Measurements from ENCODE around the gene MAML3.

Gene MAML3

DNA sequence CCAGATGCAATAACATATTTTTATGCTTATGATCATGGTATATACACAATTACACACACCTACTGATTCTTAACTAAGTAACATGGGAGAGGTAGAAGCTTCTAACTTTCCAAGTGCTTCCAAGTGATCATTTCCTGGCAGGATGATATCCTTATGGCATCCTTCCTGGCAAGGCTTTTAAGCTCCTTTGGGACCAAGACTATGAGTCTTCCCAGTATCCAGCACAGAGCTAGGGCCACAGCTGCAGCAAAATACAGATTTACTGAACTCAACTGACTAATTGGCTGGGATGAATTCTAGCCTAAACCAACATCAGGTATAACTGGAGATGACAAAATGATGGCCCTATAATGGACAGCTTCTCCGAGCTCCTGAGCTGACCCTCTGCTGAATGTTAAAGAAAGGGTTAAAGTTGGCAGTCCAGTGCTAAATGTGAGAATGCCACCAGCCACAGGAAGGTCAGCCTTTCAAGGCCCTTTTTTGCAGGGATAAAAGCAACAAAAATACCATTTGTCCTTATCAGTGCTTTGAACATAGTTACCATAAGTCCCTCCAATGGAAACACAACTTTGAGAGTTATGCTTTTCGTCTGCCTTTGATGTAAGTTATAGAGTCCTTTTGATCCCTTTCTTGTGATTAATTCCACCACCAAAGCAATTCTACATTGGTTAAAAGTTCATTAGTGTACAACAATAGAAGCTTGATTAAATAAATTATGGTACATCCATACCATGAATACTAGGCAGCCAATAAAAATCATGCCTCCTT, 415.0 kb downstream of the MAML3 start:
- DNase-seq = no peak

DNA sequence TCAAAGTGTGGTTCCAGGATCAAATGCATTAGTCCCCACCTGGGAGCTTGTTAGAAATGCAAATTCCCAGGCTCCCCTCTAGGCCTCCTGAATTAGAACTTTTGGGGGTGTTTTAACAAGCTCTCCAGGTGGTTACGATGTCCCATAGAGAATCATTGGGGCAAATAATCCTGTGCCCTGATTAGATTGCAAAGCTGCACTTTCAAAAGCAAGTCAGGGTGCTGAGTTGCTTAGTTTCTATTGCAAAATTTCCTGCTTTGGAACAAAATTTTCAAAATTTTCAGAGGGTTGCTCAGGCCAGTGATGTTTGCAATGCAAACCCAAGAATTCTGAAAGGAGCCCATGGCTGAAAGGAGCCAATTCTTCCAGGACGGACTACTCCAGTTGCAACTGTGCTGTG, 417.3 kb downstream of the MAML3 start:
- no peak for DNase-seq

DNA sequence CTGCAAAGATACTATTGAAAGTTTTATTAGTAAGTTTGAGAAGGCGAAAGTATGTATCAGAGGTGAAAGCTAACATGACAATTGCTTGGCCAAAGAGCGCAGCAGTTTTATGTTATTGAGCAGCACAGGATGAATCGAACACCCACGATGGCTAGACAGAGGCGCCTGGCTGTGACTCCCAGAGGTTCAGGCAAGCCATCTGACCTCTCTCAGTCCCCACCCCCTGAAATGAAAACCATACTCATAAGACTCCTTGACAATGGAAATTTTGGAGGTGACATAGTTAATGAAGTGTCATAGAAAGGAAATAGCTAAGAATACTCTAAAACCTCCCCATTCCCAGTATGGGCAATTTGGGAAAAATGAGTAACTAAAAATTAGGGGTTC, 417.7 kb downstream of the MAML3 start:
- no peak for DNase-seq

DNA sequence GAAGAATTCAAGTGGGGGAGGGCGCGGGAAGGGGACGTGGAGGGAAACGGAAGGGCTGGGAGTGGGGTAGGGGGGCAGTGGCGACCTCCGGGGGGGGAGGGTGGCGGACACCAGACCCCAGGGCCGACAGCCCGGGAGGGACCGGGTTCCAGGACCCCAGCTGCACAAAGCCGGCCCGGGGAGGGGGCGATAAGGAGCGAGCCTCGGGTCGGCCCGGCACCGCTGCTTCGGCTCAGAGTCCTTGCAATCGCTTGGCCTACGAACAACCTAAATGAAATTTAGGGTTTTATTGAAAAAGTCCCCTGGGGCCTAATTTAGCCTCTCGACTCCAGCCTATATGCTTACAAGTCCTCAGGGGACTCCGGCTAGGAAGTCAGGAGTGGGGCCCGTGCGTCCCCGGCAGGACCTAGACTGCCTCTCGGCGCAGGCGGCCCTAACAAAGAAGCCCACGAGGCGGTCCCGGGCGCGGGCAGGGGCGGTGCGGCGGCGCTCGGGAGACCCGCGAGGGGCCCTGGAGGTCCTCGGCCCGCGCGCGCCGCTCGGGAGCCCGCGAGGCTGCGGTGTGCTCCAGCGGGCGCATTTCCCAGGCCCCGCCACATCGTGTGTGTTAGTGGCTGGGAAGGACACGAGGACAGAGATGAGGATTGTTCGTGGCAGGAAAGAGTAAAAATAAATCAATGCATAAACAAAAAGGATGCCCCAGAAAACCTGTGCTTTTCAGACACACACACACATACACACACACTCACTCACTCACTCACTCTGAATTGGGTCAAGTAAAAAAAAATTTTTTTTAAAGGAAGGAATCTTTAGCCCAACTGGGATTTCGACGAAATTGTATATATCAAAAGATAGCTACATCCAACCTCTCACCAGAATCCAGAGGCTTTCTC, 418.4 kb downstream of the MAML3 start:
- no peak for DNase-seq

DNA sequence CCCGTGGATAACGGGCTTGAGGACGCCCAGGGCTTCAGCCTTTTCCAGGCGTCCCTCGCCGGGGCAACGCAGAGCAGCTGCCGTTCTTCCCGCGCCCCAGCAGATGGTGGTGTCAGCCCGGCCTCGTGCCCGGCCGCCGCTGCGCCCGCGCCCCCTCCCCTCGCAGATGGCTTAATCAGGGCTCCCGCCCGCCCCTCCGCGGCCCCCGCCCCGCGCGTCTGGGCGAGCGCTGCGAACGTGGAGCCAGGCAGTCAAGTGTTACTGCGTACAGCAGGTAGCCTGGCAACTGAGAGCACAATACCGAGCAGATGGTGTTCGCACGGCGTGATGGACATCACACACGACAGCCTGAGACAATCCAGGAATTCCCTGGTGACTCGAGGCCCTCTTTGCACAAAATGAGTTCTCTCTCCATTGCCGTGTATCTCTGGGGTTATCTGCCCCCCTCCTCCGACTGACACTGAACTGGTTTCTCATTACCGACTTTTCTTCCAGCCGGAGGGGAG, 419.1 kb downstream of the MAML3 start:
- DNase-seq = peak; percentile 37

DNA sequence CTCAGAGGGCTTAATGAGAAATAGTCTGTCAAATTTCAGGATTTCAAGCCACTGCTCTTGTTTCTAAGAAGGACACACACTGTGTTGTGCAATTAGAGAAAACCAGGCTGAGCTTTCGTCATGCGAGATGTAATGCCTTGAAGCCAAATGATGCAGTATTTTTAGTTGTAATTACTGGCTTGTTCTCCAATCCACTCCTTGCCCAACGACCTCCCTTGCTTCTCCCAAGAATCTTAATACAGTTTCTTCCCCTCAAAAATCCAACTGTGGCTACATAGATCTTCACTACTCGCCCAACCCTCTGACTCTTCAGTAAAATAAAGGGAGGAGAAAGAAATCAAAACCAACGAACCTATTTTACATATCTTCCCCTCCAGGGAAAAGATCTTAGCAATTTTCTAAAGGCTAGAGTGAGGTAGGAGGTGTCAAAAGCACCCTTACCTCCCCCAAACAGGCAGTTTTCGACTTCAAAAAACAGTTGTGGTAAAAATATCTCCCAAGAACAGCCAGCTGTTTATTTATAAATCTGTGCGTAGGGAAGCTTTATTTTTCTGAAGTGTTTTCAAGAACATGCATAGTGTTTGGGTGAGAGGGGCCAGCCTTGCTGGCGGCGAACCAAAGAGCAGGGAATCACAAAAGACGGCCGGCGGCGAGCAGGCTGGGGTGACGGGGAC, 419.6 kb downstream of the MAML3 start:
- no peak for DNase-seq

DNA sequence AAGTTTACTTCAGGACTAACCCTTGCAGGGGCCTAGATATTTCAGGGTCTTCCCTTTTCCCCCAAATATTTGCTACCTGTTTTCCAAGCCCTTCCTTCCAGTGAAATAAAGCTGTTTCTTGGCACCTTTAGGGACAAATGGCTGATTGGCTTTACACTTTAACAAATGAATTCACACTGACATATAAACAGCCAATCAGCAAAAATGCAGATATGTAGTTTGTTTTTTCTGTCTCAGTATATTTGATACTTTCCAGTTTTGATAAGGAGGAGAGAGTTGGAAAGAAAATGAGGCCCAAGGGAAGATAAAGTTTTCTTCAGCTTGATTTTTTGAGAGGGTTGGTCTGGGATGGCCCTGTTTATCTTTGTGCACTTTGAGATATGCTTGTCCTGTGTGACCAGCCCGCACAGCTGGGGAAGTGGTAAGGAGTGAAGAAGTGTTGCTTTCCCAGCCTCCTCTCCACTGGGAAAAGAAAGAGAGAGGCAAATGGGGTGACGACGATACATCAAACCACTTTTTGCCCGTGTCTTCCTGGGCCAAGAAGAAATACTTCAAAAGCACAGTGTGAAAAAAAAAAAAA, 420.9 kb downstream of the MAML3 start:
- no peak for DNase-seq

DNA sequence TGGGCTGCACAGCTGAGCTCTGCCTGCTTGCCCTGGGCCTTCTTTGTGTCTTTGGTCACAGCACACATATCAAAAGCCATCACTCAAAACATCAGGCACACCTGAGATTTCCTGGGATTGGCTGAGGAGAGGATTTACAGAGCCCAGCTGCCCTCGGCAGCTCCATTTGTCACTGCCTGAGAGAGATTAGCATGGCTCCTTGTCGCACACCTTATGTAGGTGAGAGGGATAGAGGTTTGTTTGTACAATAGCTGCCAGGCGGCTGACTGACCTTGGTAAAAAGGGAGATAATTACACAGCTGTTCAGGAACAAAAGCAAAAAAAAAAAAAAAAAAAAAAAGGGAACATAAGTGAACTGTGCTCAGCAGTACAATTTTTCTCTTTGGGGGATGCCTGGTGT, 425.1 kb downstream of the MAML3 start:
- DNase-seq = no peak

DNA sequence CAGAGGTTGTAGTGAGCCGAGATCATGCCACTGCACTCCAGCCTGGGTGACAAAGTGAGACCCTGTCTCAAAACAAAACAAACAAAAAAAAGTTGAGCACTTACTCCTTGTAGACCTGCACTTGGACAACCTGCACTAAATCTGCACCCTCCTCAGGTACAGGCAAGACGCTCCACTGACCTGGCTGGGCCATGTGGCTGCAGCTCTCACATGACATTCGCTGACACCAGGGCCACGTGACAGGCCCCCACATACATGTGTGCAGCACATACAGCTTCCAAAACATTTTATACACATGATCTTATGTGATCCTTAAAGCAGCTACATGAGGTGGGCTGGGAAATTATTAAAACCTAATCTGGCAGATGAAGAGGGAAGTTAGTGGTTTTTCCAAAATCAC, 425.8 kb downstream of the MAML3 start:
- DNase-seq = no peak

DNA sequence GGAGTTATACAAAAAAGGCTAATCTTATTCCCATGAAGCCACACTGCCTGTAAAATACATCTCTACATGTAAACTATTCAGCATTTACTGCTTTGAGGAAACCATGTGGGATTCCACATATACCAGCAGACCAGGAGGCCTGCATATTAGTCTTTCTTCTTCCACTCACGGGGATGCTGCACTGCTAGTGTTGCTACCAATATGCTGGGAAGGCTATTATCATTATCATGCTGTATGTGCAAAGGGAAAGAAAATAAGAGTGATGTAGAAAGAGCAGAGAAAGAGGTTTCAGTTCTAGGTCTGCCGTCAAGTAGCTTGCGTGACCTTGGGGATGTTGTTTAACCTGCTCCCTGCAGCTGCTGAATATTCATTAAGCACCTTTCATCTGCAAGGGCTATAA, 427.4 kb downstream of the MAML3 start:
- DNase-seq = no peak

DNA sequence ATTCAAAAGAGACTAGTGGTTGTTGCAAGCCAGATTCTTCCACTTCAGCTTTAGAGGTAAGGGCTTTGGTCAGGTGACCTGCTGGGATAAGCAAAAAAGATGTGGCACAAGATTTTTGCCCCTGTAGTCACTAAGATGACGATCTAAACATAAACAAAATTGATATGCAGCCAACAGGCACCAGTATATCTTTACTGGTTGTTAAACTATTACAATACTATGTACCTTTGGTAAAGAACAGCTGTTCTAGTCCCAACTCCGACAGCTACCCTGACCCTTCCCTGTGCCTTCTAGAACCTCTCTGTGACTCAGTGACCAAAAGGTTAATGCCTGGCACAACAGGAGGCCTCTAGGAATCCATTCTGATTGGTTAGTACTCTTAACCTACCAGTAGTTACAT, 428.7 kb downstream of the MAML3 start:
- no peak for DNase-seq

DNA sequence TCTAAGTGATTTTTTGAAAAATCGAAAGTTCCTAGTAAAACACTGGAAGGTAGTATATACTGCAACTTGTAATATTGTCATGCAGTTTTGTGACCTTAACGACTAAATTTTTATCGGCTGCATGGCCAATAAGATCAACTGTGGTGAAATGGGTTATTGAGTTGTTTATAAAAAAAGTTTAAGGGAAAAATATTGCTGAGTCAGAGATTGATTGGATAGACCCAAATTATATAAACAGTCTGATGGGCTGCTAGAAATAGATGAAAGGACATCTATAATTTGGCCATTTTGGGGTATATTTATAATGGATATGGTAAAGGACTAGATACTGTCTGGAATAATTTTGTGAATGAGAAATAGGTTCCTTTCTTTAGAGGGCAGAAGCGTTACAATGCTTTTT, 432.2 kb downstream of the MAML3 start:
- DNase-seq = no peak

DNA sequence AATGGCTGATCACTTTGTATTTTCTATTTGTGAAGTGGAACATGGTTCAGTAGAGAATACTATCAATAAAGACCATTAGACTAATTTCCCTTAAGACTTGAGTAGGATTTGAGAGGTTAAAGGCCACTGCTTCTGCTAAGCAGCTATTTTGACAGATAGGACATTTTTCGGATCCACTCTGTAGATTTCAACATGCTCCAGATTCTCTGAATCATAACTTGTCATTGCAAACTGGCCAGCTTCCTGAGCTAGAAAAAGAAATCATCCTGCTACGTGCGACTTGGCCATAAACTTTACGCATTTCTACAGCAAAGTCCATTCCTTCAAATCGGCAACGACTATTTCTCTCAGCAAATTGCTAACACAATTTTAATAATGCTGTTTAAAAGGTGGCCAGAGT, 433.2 kb downstream of the MAML3 start:
- DNase-seq = no peak

DNA sequence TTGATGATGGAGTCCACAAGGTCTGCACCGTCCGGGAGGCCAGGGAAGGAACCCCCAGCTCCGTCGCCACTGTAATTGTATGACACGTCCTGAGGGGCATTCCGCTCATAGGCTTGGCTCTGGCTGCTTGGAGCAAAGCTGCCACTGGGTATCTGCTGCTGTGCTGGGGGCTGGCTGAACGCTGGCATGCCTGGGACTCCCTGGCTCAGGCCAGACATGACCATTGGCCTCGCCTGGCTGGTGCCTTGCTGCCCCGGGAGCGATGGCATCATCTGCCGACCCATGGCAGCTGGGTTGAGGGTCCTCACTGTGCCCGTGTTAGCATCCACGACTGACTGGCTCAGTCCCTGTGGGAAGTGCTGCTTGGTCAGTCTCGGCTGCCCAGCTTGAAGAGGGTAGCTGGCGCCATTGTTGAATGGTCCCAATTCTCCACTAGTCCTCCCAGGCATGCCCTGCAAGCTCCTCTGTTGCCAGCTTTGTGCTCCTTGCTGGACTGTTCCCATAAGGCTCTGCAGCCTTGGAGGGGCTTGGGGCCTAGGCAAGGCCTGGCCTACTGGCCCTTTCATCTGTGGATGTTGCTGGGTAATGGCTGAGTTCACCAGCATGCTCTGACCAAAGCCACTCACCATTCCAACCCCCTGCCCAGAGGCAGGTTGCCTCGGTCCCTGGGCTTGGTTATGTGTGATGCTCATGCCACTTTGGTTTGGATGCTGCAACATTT, 434.4 kb downstream of the MAML3 start:
- DNase-seq = no peak

DNA sequence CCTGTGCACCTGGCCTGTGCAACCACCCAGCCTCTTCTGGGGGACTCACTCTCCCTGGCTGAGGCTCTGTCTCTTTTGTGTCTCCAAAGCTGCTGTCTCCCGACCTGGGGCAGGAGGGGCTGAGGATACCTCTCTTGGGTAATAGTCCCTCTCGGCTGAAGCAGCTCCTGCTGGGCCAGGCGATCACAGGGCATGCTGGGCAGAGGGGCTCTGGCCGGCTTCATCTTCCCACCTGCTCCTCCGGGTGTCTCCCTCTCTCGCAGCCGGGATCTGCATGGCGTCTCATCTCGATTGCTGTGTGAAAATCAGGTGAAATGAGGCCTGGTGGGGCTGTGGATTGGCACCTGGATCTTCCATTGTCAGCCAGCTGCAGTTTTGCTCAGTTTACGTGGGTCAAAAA, 435.2 kb downstream of the MAML3 start:
- DNase-seq = no peak

DNA sequence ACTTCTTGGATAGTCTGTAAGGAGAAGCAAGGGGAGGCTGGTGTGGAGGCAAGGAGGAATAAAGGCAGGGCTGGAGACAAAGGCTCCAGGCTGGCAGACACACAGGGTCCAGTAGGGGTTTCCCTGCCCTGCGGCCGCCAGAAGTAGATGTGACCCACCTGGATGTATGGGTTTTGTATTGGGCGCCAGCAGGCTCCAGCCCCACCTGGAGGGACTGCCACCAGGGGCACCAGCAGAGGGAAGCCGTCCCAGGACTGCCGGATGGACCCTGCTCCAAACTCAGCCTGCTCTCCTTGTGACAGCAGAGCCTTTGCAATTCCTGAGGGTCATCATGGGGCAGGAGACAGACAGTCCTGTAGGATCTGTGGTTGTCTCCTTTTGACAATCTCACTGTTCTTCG, 435.6 kb downstream of the MAML3 start:
- no peak for DNase-seq

DNA sequence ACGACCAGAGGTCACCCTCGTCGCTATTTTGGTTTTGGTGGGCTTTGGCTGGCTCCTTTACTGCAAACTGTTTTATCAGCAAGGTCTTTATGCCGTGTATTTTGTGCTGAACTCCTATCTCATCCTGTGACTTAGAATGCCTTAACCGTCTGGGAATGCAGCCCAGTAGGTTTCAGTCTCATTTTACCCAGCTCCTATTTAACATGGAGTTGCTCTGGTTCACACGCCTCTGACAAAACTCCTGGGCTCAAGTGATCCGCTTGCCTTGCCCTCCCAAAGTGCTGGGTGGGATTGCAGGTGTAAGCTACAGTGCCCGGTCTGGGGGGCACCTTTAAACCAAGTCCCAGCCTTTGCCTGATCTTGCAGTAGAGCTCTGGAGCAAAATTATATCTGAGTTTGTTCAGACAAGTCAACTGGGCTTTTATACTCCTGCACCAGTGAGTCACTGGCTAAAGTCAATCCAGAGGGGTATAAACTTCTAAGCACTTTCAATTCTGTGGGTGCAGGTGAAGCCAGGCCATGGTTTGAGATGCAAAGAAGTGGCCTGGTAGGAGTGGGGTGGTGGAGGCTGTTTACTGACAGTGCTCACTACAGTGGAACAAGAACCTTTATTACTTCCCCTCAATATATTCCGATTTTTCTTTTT, 438.1 kb downstream of the MAML3 start:
- DNase-seq = no peak

DNA sequence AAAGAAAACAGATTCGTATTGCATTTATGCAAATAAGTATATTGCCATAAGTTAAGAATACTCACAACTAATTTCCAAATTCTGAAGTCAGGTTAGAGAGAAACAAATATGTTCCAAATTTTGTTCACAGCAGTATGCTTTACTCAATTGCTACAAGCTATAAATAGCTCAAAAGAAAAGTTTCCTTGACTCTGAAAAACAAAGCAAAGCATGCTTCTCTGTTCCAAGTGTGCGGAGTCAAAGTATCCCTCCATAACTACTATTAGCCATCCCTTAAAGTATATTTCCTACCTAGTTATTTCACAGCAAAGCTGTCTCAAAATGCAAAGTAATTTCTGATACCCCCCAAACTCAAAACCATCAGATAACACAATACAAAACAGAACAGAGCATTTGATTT, 441.1 kb downstream of the MAML3 start:
- no peak for DNase-seq

DNA sequence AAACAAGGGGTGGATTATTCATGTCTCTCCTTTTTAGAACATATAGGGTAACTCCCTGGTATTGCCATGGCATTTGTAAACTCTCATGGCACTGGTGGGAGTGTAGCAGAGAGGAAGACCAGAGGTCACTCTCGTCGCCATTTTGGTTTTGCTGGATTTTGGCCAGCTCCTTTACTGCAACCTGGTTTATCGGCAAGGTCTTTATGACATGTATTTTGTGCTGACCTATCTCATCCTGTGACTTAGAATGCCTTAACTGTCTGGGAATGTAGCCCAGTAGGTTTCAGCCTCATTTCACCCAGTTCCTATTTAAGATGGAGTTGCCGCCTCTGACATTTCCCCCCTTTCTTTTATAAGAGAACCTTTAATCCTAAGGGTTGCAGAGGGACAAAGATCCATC, 442.5 kb downstream of the MAML3 start:
- DNase-seq = no peak

DNA sequence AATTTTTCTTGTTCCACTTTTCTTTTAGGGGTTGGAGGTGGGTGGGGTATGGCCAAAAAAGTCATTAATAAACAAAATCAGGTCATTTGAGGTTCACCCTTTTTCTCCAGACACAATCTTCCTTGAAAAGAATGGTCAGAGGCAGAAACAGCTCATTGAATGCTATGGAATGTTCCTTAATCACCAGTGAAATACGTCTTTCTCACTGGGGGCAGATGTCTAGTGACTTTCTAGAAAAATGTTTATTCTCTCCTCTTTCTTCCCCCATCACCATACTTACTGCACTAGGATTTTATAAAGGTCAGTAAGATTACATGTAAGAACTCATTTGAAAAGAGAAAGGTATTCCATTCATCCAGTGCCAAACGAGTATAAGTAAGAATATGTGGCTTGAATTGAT, 443.9 kb downstream of the MAML3 start:
- DNase-seq = no peak

DNA sequence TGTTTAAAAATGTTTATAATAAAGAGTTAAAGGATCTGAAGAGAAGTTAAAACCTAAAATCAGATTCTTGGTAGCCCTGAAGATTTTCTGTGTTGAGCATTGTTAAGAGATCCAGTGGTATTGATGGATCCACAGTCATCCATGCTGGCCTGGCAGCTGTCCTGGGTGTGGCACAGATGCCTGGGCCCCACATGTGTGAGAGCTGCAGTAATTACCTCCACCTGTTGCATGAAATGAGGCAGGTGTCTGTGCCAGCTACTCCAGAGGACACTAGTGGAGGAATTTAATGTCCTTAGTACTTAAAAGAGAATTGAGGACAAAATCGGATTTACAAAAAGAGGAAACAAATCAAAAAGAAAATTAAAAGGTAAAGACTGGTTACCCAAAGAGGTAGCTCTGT, 444.3 kb downstream of the MAML3 start:
- DNase-seq = no peak

DNA sequence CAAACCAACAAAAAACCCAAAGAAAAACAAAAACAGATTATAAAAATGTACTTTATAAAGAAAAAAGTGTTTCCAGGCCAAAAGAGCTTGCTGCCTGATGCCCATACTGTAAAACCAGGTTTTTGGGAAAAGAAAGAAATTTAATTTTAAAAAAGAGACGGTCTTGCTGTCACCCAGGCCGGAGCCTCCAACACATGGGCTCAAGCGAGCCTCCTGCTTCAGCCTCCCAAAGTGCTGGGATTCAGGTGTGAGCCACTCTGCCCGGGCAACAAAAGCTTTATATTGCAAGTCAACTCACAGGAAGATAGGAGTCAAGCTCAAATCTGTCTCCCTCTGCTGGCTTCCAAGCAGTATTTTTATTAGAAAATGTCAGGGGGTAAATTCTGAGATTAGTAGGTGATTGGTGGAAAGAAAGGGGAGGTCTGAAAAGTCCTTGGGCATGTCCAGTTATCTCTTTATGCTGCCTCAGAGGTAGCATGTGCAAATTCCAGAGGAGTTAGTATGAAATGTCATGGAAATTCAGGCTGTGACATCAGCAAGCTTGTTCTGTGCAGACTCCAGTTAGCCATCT, 449.0 kb downstream of the MAML3 start:
- DNase-seq = no peak
